HG03342 (cell line): ENCODE data around the gene KRTAP5-2.

Experiments used
- ATAC-seq: cut with Tn5 transposase; IDR thresholded peaks from one replicate; pipeline ENCODE4 v1.9.1; 2021; ENCODE audit warnings: mild to moderate bottlenecking, moderate library complexity; ENCODE audit not compliant: unreplicated experiment

KRTAP5-2 gene

DNA sequence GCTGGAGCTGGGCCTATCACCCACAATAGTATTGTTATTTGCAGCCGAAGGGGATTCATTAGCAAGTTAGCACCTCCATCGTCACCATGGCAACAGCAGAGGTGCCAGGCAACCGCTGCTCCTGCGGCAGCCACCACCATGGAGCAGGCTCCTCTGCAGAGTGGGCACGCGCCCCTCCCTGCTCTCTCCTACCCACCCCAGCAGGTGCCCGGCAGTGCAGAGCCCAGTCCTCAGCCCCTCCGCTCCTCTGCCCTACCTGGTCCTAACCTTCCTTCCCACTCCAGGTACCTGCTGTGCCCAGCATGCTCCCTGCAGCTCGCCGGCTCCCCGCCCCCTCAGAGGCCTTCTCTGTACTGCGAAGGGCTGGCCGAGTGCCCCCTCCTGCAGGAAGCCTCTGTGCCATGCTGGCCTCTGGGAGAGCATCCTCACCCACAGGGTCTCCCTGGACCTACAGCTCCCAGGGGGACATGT lies 29.6 kb downstream of the KRTAP5-2 start:
- ATAC-seq, result no peak

DNA sequence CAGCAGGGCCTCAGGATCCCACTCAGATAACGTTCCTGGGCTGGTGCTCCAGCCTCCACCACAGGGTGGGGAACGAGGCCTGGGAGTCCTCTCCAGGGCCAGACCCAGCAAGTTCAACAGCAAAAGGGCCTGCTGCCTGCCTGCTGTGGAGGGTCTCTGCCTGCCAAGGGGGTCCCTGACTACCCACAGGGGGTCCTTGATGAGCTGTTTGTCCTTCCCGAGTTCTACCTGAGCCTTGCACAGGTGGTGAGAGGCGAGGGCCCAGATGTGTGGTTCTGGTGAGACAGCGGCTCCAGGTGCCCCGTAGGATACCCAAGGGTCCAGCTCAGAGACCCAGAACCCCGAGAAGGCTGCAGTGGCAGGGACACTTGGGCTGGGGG lies 30.4 kb downstream of the KRTAP5-2 start:
- ATAC-seq, result no peak

DNA sequence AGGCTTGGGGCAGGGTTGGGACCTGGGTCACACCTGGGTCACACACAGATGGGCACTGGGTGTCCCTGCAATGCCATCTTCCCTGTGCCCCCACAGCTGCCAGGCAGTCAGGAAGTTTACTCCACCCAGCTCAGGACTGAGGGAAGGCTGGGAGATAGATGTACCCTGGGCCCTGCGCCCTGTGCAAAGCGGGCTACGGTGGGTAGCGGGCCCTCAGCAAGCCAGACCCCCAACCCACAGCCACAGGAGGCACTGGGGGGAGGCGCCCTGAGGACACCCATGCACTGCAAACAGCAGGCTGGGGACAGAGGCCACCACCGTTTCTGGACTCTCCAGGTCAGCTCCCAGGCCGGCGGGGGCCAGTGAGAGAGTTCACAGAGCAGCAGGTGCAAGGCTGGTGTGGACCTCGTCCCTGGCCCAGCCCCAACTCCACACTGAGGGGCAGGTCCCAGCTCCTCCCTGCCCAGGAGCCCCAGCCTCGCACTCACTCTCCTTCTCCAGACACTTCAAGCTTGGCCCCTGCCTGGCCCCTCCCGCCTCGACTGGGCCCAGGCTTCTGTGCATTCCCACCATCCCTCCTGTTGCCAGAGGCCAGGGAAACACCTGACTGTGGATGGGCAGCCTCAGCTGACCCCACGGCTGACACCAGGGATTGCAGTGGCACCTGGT lies 30.9 kb downstream of the KRTAP5-2 start:
- ATAC-seq, result no peak

DNA sequence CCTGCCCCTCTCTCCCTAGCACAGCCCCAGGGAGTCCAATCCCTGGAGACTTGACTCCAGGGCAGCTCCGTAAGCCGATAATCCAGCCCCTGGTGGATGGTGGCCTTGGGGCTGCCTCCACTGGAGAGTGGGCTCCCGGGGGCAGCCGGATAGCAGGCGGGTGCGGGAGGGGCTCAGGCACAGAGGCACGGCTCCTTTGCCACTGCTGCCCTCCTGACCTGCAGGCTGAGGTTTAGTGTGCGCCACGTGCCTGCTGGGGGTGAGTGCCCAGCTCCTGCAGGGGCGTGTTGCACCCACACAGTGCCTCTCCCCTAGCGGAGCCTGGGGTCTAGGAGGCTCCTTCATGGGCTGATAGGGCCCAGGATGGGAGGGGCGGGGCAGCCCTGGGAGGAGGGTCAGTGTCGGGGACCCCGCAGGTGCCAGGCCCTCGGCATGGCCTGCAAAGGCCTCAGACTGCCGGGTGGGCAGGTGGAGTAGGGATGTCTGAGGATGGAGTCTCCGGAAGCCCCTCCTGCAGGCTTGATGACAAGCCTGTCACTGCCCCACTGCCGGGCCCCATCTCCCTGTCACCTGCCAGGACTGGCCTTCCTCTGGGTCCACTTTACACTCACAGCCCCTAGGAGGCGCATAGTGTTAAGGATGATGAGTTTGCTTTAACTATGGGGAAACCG lies 31.6 kb downstream of the KRTAP5-2 start:
- ATAC-seq, result no peak

DNA sequence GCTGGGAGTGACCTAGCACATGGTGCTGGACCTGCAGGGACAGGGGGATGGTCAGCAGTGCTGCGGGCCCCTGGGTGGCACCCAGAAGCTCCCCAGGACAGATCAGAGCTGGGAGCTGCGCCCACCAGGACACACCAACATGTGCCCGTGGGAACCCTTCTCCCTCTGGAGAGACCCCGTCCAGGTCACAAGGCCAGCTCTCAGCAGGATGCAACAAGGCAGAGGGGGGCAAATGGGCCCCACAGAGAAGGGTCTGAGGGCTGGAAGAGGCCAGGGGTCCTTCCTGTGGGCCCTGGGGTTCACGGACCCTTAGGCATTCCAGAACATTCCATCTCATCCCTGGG lies 32.2 kb downstream of the KRTAP5-2 start:
- no peak for ATAC-seq

DNA sequence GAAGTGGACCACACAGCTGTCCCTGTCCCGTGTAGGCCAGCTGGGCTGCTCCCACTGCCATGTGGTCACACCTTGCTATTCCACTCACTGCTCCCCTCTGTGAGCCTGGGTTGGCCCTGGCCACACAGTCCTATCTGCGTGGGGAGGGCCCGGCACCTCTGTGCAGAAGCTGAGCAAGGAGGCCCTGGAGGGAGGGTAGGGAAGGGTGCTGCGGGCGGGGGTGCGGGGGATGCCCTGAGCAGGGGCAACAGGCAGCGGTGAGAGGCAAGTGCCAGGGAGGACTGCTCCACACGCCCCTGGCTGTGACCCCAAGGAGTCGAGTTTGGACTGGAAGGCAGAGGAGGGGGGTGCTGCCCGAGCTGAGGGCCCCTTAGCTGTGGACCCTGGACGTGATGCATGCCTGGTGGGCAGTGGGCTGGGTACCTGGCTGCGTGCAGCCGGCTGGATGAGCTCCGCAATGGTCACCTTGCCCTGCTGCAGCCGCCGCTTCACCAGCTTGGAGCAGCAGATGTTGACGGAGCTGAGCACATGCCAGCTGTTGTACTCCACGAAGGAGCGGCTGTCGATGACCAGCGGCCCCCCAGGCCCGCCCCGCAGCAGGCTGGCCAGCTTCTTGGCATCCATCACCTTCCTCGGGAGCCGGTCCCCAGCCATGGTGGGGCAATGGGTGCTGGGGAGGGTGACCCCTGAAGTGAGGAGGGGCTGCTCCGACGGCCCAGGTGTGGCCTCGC lies 32.8 kb downstream of the KRTAP5-2 start:
- ATAC-seq, result no peak

DNA sequence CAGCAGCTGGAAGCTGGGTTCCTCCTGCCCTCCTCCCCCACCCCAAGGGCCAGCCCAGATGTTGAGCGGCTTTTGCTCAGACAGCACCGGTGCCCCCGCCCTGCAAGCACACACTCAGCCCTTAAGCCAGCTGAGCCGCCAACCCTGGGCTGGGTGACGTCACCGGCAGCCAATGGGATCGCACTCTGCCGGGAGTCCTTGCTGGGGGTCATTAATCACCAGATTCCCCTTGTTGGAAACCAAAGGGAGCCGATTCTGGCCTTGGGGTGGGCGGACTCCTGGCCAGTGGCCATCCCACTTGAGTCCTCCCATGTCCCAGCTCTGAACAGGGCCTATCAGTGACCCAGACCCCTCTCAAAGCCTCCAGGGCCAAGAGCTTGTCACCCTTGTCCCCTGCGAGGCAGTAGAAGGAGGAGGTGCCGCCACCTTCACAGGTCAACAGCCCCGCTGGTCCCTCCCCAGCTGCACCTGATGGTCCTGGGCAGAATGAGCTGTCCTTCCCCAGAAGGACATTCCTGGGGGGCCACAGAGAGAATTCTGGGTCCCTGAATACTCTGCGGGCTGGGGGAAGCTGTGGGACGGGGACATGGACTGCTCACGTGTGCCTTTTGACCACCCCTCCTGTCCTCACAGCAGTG lies 33.4 kb downstream of the KRTAP5-2 start:
- ATAC-seq, result no peak

DNA sequence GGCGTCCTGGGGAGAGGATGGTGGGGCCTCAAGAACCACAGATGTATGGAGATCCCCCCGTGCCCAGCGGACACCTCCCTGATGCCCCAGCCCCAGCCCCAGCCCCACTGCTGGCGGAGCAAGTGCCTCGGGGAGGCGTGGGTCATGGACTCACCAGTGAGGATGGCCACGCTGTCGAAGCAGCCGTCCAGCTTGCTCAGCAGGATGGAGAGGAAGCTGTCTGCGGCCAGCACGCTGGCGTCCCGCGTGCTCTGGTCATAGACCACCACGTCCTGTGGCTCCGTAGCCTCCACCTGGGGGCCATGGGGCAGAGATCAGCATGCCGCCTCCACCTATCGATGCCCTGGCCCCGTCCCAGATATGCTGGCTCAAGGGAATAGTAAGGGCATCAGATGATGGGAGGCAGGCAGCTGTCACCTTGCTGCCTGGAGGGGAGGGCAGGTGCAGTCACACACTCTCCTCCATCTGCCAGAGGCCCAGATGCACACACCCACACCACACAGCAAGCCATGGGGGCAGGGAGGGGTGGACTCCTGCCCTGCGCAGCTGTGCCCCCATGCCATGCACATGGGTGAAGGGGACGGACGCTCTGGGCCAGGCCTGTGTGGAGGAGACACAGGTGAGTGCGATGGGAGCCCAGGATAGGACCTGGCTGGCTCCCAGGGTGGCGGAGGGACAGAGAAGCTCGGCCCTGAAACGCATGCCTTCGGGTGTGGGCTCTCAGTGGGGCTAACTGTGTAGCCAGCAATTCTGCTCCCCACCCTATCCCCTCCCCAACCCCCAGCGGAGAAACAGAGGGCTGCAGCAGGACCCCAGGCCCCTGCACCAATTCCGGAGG lies 34.2 kb downstream of the KRTAP5-2 start:
- ATAC-seq, result no peak

DNA sequence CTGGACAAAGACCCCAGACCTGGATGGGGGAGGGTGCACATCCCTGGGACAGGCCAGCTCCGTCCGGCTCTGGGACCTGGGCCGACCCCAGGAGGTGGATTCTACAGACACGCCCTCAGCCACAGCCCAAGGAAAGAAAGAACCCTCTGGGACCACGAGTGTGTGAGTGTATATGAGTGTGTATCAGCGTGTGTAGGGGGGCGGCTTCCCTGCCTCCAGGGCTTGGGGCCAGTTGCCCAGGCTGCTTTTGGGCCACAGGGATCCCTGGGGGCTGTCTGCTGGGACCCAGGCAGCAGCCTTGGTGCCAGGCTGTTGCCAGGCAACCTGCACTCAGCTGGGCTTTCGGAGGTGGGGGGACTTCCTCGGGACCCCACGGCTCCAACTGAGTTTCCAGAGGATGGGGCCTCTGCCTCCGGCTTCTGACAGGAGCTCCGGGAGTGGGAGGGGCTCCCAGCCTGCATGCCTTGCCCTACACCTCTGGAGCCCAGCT lies 34.9 kb downstream of the KRTAP5-2 start:
- no peak for ATAC-seq

DNA sequence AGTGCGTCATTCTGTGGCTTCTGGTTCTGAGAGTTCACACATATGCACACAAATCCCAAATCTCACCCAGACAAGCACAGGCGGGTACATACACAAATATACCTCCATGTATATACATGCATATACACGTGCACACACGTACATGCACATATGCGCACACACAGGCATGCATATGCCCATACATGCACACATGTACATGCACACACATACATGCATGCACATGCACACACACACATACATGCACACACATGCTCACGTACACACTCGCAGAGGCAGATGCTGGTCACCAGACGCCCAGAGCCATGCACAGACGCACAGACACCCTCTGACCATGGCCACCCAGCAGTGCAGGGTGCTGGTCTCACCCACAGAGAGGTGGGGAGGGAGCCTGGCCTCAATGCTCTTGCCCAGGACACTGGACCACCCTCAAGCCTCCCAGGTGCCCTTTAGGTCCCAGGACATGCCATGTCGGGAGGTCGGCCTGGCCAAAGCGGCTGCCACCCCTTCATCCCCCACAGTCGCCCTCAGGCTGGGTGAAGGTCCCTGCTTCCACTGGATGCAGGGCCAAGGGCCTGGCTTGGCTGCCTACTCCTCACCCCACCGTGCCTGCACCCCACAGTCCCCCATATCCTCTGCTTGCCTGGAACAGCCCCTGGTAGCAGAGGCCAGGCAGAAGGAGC lies 35.5 kb downstream of the KRTAP5-2 start:
- ATAC-seq, result no peak

DNA sequence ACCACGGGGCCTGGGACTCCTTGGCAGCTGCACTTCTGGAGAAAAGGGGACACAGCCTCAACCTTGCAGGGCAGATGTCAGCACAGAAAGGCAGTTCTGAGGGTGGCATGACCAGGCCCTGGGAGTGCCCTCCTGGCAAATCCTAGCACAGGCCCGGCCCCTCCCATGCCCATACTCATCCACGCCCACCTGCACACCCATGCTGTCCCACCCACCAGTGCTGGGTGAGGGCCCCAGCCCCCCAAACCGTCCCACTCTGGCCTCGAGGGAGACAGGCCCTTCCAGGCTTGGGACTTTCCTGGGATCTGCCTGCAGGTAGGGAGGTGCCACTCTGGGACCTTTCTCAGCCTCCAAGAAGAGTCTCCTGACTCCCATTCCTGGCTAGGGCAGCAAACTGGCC lies 36.1 kb downstream of the KRTAP5-2 start:
- ATAC-seq, result no peak

DNA sequence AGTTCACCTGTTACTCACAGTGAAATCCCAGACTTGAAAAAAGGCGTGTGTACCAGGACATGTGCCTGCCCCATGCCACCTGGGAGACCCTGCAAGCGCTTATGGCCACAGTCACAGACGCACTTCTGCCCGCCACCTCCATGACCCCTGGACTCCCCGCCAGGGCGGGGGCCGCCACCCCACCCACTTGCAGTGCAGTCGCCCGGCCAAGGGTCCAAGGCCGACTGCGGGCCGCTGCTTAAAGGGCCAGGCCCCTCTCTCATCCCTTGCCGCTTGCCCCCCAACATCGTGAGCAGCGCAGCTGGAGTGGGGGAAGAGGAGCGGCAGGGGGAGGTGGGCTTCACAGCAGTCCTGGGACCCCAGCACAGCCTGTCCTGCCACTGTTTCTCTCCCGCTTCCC lies 36.8 kb downstream of the KRTAP5-2 start:
- no peak for ATAC-seq

DNA sequence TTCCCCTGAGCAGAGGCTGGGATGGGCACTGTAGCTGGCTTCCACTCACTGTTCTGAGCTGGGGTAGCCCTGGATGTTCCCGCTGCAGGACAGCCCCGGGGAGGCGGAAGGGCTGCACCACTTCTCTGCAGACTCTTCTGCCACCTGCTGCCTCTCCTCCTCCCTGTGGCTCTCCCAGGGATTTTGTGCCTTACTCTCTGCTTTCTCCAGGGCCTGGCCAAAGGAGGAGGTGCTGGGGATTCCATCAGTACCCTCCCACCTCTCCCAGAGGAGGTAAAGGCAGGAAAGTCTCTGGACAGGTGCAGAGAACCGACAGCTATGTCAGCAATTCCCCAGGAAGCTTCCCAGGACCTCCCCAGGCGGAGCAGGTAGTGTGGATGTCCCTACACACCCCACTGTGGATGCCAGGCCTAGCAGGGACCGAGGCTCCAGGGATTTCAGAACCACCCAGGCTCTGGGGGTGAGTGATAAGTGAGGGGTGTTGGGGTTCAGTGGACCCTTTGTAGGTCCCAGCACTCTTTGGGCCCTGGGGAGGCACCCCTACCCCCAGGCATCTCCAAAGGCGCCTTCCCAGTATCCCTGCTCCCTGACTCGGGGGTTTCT lies 37.3 kb downstream of the KRTAP5-2 start:
- no peak for ATAC-seq

DNA sequence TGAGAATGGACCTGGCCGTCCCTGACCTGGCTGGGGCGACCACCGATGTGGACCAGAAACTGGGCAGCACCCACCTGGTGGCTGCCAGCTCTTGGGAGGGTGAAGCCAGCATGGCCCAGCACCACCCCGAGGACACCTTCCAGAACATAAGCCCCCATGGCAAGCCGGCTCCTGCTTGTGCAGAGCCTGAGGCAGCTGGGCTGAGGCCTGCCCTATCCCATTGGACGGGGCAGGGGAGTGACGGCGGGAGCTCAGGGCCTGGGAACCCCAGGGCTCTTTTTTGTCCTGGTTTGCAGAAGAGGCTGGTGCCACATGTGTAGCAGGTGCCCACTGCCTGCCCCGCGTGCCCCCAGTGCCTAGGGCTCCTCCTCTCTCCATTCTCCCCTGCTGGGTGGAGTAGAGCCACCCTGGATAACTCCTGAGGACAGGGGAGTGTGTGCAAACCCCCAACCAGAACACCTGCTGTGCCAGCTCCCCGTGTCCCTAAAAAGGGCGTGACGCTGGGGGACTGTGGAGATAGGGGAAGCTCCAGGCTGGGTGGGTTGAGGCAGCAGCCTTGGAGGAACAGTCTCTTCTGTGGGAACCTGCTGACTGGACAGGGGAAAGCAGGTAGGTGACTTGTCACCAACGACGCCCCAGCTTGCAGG lies 38.0 kb downstream of the KRTAP5-2 start:
- no peak for ATAC-seq

DNA sequence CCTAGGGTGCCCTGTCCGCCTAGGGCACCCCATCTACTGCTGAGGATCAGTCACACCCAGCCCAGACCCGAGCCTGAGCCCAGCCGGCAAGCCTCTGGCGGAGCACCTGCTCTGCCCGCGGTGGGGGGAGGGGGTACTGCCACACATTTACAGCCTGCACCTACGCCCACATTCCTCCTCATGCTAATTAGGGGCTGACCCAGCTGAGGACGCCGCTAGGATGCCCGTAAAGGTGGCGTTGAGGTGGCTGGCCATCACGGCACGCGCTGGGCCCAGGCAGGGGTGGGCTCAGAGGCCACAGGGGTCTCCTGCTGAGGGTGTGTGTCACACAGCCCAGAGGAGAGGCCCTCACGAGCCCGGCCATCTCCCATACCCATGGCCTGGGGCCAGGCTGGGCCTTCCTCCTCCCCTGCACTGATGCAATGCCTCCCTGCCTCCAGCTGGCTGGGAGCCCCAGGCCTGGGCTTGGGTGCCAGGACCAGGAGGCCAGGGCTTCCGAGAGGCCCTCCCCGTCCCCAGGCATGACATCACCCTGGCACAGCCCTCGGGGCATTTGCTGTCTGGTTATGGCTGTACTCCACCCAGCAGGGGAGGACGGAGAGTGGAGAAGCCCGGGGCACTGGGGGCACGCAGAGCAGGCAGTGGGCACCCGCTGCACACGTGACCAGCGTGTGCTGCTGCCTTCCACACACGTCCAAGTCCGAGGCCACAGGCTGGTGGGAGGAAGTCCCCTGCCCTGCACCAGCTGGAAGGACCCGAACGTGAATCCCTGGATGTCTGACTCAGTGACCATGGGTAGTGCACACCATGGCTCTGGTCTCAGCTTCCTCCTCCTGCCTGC lies 38.8 kb downstream of the KRTAP5-2 start:
- no peak for ATAC-seq

DNA sequence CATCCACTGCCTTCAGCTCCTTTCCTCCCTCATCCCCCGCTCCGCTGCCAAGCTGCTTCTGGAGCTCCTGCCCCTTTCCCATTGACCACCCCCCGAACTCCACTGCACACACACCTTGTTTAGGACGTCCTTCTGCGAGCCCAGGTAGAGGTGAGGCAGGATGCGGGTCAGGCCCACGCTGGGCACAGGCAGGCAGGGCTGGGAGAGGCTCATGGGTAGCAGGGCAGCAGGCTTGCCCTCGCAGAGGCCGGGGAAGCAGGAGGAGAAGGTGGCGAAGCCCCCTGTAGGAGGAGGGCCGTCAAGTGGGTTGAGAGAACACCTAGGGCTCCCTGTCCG lies 39.4 kb downstream of the KRTAP5-2 start:
- ATAC-seq, result no peak

DNA sequence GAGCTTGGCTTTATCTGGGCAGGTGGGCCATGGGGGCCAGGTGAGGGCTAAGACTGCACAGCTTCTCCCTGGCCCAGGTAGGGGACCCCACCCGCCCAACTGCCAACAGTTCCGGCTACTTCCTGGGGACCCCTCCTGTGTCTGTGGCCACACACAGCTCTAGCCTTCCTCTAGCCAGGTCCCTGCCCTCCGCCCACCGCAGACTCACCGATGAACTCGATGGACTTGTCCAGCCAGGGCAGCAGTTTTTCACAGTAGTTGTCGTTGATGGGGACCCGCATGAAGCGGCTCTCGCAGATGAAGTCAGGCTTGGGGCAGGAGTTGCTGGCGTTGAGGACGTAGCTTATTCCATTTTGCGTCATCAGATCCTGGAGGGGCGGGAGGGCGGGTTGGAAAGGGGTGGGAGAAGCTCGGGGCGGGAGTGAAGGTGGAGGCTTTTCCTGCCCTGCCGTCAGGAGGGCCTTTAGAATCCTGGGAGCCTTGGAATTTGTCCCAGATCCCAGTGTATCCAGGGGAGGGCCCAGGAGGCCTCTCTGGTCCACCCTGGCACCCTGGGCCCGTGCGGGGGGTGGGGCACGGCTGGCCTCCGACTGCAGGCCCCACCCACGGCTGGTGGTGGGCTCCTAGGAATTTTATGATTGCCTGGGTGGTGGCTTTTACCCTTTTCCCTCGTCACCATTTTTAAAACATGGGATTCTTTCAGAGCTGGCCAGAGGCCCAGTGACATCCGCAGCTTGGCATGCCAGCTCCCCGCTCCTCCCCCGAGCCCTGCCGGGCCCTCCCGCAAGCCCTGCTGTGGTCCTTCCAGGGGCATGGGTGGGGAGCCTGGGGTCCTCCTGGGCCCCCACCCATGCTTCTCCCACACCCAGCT lies 40.0 kb downstream of the KRTAP5-2 start:
- ATAC-seq, result no peak
